ENCODE results near the gene RSPO1. TPM values are rescaled to one million over a fixed set of nuclear protein-coding genes. Genes with fewer than 3 reads are reported as not detected.

Gene RSPO1
- total RNA-seq, 1 donor from 2014 or later = not detected

GRCh38 chr1:37666241-37666867 is 31.7 kb upstream of the RSPO1 start:
- no peaks in the 10 kb centered on the region for H3K79me2 ChIP-seq (ENCODE audit: insufficient read depth, low read length)
- Mint-ChIP-seq H3K4me3 (ENCODE audit: unreplicated experiment) (no peak overlapping the region), H3K4me1 (ENCODE audit: low read depth, unreplicated experiment) (peaks cover 3% of the 10 kb centered on the region), H3K9me3 (ENCODE audit: unreplicated experiment) (no peaks in the 10 kb centered on the region), H3K36me3 (ENCODE audit: low read depth, unreplicated experiment) (no peaks in the 10 kb centered on the region), H3K27me3 (ENCODE audit: low read depth, unreplicated experiment) (peaks cover 17% of the 10 kb centered on the region), H3K27ac (ENCODE audit: unreplicated experiment) (no peak overlapping the region)
- H3K4me1 ChIP-seq (ENCODE audit: insufficient read depth, low read length) = no peaks in the 10 kb centered on the region
- no peak overlapping the region for H3K9ac ChIP-seq (ENCODE audit: low read length)
- no peak overlapping the region for H3K4me3 ChIP-seq (ENCODE audit: insufficient read depth, low read depth, low read length)
- DNase-seq (ENCODE audit: low read depth) = no peak
- no peaks in the 10 kb centered on the region for H3K9me3 ChIP-seq (ENCODE audit: insufficient read depth, low read depth, low read length)
- TF ChIP-seq, protein P1, sequence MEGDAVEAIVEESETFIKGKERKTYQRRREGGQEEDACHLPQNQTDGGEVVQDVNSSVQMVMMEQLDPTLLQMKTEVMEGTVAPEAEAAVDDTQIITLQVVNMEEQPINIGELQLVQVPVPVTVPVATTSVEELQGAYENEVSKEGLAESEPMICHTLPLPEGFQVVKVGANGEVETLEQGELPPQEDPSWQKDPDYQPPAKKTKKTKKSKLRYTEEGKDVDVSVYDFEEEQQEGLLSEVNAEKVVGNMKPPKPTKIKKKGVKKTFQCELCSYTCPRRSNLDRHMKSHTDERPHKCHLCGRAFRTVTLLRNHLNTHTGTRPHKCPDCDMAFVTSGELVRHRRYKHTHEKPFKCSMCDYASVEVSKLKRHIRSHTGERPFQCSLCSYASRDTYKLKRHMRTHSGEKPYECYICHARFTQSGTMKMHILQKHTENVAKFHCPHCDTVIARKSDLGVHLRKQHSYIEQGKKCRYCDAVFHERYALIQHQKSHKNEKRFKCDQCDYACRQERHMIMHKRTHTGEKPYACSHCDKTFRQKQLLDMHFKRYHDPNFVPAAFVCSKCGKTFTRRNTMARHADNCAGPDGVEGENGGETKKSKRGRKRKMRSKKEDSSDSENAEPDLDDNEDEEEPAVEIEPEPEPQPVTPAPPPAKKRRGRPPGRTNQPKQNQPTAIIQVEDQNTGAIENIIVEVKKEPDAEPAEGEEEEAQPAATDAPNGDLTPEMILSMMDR (IDR thresholded peaks at IDR 0.05; ENCODE audit: insufficient read depth, low read depth, low read length) = no peak
- TF ChIP-seq EZH2 (IDR thresholded peaks at IDR 0.05; ENCODE audit: insufficient read depth, low read length) = no peak
- H3K36me3 ChIP-seq (ENCODE audit: insufficient read depth, low read length) = no peaks in the 10 kb centered on the region
- H3K27me3 ChIP-seq (ENCODE audit: insufficient read depth, low read length) = peaks cover 25% of the 10 kb centered on the region
- no peak for FAIRE-seq
- no peak overlapping the region for H2AFZ ChIP-seq (ENCODE audit: low read depth, low read length)
- no peak overlapping the region for H3K27ac ChIP-seq (ENCODE audit: low read depth, low read length)
- H3K4me2 ChIP-seq (ENCODE audit: low read length) = no peak overlapping the region
- H4K20me1 ChIP-seq (ENCODE audit: insufficient read depth, low read length) = no peaks in the 10 kb centered on the region

- no peaks in the 10 kb centered on the region for H3K9me3 Mint-ChIP-seq (ENCODE audit: unreplicated experiment)
- no peaks in the 10 kb centered on the region for H3K36me3 ChIP-seq (ENCODE audit: insufficient read depth, low read length)
- no peaks in the 10 kb centered on the region for H3K79me2 ChIP-seq (ENCODE audit: insufficient read depth, low read length)
- H4K20me1 ChIP-seq (ENCODE audit: insufficient read depth, low read length) = no peaks in the 10 kb centered on the region
- no peak overlapping the region for H2AFZ ChIP-seq (ENCODE audit: low read depth, low read length)
- no peaks in the 10 kb centered on the region for H3K4me1 ChIP-seq (ENCODE audit: insufficient read depth, low read length)
- DNase-seq (ENCODE audit: low read depth) (no peak), FAIRE-seq (no peak)
- no peak overlapping the region for H3K9ac ChIP-seq (ENCODE audit: low read length)
- peaks cover 26% of the 10 kb centered on the region for H3K27me3 Mint-ChIP-seq (ENCODE audit: low read depth, unreplicated experiment)
- H3K4me2 ChIP-seq (ENCODE audit: low read length) = no peak overlapping the region
- H3K4me3 ChIP-seq (ENCODE audit: insufficient read depth, low read depth, low read length) = no peak overlapping the region
- H3K36me3 Mint-ChIP-seq (ENCODE audit: low read depth, unreplicated experiment) = no peaks in the 10 kb centered on the region
- no peak overlapping the region for H3K27ac ChIP-seq (ENCODE audit: low read depth, low read length)
- H3K9me3 ChIP-seq (ENCODE audit: insufficient read depth, low read depth, low read length) = no peaks in the 10 kb centered on the region
- H3K27me3 ChIP-seq (ENCODE audit: insufficient read depth, low read length) = peaks cover 31% of the 10 kb centered on the region
- peaks cover 3% of the 10 kb centered on the region for H3K4me1 Mint-ChIP-seq (ENCODE audit: low read depth, unreplicated experiment)
- no peak overlapping the region for H3K27ac Mint-ChIP-seq (ENCODE audit: unreplicated experiment)
- no peak overlapping the region for H3K4me3 Mint-ChIP-seq (ENCODE audit: unreplicated experiment)
- TF ChIP-seq EZH2 (IDR thresholded peaks at IDR 0.05; ENCODE audit: insufficient read depth, low read length) = no peak
Measured at GRCh38 chr1:37663426-37664000, 28.8 kb upstream of the RSPO1 start.

- Mint-ChIP-seq H3K36me3 (ENCODE audit: low read depth, unreplicated experiment) (no peaks in the 10 kb centered on the region), H3K4me1 (ENCODE audit: low read depth, unreplicated experiment) (peaks cover 3% of the 10 kb centered on the region), H3K4me3 (ENCODE audit: unreplicated experiment) (no peak overlapping the region), H3K27ac (ENCODE audit: unreplicated experiment) (no peak overlapping the region), H3K9me3 (ENCODE audit: unreplicated experiment) (no peaks in the 10 kb centered on the region), H3K27me3 (ENCODE audit: low read depth, unreplicated experiment) (peaks cover 30% of the 10 kb centered on the region)
- no peaks in the 10 kb centered on the region for H3K9me3 ChIP-seq (ENCODE audit: insufficient read depth, low read depth, low read length)
- H3K79me2 ChIP-seq (ENCODE audit: insufficient read depth, low read length) = no peaks in the 10 kb centered on the region
- FAIRE-seq = no peak
- no peaks in the 10 kb centered on the region for H3K36me3 ChIP-seq (ENCODE audit: insufficient read depth, low read length)
- H3K27ac ChIP-seq (ENCODE audit: low read depth, low read length) = no peak overlapping the region
- H3K4me3 ChIP-seq (ENCODE audit: insufficient read depth, low read depth, low read length) = no peak overlapping the region
- H3K4me1 ChIP-seq (ENCODE audit: insufficient read depth, low read length) = no peaks in the 10 kb centered on the region
- H2AFZ ChIP-seq (ENCODE audit: low read depth, low read length) = no peak overlapping the region
- H3K9ac ChIP-seq (ENCODE audit: low read length) = no peak overlapping the region
- no peaks in the 10 kb centered on the region for H4K20me1 ChIP-seq (ENCODE audit: insufficient read depth, low read length)
- H3K4me2 ChIP-seq (ENCODE audit: low read length) = no peak overlapping the region
- DNase-seq (ENCODE audit: low read depth) = no peak
- TF ChIP-seq, protein P1 (IDR thresholded peaks at IDR 0.05; ENCODE audit: insufficient read depth, low read depth, low read length) = no peak
- no peak for TF ChIP-seq EZH2 (IDR thresholded peaks at IDR 0.05; ENCODE audit: insufficient read depth, low read length)
- H3K27me3 ChIP-seq (ENCODE audit: insufficient read depth, low read length) = peaks cover 21% of the 10 kb centered on the region
Measured at GRCh38 chr1:37662031-37662755, 27.5 kb upstream of the RSPO1 start.

Measured in astrocyte (in vitro differentiated cells and primary cell).